ENCODE measurements around the gene ADAMTS18.

The ADAMTS18 gene

DNA sequence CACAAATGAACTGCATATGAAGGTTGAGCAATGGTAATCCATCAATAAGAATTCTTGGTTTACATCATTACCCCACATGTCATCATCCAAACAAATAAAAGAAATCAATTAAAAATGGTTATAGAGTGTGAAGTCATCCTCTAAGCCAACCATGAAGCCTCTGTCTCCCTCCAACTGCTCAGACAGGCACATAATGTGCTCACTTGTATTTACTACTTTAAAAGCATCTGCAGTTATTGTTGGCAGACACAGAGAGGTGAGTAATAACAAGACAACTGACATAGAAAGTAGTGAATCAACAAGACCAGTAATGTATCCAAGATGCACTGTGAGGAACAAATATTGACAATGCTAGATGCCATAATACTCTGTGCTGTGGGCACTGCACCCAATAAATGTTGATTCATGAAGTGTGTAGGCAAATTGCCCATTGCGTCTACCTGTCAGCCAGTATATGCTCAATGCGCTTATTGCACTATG is 20.0 kb downstream of the ADAMTS18 start:
- H2AFZ ChIP-seq (ENCODE audit: low read depth, low read length), result no peak overlapping the region
- H3K9ac ChIP-seq (ENCODE audit: low read length), result no peak overlapping the region
- no peaks in the 10 kb centered on the region for H3K9me3 ChIP-seq (ENCODE audit: insufficient read depth, low read length)
- no peaks in the 10 kb centered on the region for H3K4me1 ChIP-seq (ENCODE audit: low read length)
- no peaks in the 10 kb centered on the region for H3K36me3 ChIP-seq (replicated peaks; ENCODE audit: low read depth, low read length)
- no peak for TF ChIP-seq EZH2phosphoT487 (IDR thresholded peaks at IDR 0.05; ENCODE audit: low read depth)
- TF ChIP-seq, protein P1, sequence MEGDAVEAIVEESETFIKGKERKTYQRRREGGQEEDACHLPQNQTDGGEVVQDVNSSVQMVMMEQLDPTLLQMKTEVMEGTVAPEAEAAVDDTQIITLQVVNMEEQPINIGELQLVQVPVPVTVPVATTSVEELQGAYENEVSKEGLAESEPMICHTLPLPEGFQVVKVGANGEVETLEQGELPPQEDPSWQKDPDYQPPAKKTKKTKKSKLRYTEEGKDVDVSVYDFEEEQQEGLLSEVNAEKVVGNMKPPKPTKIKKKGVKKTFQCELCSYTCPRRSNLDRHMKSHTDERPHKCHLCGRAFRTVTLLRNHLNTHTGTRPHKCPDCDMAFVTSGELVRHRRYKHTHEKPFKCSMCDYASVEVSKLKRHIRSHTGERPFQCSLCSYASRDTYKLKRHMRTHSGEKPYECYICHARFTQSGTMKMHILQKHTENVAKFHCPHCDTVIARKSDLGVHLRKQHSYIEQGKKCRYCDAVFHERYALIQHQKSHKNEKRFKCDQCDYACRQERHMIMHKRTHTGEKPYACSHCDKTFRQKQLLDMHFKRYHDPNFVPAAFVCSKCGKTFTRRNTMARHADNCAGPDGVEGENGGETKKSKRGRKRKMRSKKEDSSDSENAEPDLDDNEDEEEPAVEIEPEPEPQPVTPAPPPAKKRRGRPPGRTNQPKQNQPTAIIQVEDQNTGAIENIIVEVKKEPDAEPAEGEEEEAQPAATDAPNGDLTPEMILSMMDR (IDR thresholded peaks at IDR 0.05; ENCODE audit: low read depth, low read length), result no peak
- H3K4me3 ChIP-seq (ENCODE audit: low read length), result no peak overlapping the region
- H3K27ac ChIP-seq (ENCODE audit: low read length), result no peak overlapping the region
- H4K20me1 ChIP-seq (ENCODE audit: insufficient read depth, low read length), result no peaks in the 10 kb centered on the region
- no peaks in the 10 kb centered on the region for H3K79me2 ChIP-seq (ENCODE audit: low read length)
- H3K27me3 ChIP-seq (ENCODE audit: low read depth, low read length), result no peaks in the 10 kb centered on the region
- H3K4me2 ChIP-seq (ENCODE audit: low read length), result no peak overlapping the region

DNA sequence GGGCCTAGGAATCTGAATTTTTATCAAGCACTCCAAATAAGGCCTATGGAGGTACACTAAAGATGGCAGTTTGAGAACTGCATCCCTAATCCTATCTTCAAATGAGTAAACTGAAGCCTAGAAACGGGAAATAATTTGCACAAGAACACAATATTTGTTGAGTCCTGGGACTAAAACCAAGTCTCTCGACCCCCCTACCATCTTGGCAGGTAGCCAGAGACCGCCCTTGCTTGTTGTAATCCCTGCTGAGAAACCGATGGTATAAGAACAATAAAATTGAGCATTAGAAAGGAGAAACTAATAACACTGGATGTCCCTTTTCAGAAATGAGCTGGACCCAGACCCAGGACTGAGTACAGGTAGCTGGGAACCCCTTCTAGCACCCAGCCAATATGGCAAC is 24.4 kb downstream of the ADAMTS18 start:
- TF ChIP-seq EZH2phosphoT487 (IDR thresholded peaks at IDR 0.05; ENCODE audit: low read depth), result no peak
- TF ChIP-seq, protein P1 (IDR thresholded peaks at IDR 0.05; ENCODE audit: low read depth, low read length), result no peak
- H3K9me3 ChIP-seq (ENCODE audit: insufficient read depth, low read length), result no peaks in the 10 kb centered on the region

DNA sequence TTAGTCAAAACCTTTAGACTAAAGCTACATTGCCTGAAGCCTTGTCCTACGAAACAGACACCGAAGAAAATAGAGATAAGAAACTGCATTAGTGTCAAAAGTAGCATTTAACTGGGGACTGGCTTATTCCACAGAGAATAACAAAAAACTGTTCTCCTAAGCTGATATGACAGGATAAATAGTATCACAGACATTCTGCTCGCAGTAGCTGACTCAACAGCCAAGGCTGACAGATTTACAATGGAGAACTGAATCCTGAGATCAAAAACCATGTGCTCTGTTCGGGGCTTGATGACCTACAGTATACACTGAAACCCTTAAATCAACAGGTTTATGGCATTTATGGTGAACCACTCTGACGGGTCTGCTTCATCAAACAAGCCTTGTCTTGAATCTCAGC is 25.5 kb downstream of the ADAMTS18 start:
- Histone ChIP-seq H3K4me3 (ENCODE audit: low read length) (no peak overlapping the region), H3K9me3 (ENCODE audit: insufficient read depth, low read length) (no peaks in the 10 kb centered on the region), H3K9ac (ENCODE audit: low read length) (no peak overlapping the region), H3K4me2 (ENCODE audit: low read length) (no peak overlapping the region), H3K27me3 (ENCODE audit: low read depth, low read length) (peaks cover 20% of the 10 kb centered on the region), H3K79me2 (ENCODE audit: low read length) (no peaks in the 10 kb centered on the region), H4K20me1 (ENCODE audit: insufficient read depth, low read length) (no peaks in the 10 kb centered on the region), H3K4me1 (ENCODE audit: low read length) (no peaks in the 10 kb centered on the region), H3K27ac (ENCODE audit: low read length) (no peak overlapping the region), H2AFZ (ENCODE audit: low read depth, low read length) (no peak overlapping the region), H3K36me3 (replicated peaks; ENCODE audit: low read depth, low read length) (no peaks in the 10 kb centered on the region)
- TF ChIP-seq, protein P1 (IDR thresholded peaks at IDR 0.05; ENCODE audit: low read depth, low read length), result no peak
- TF ChIP-seq EZH2phosphoT487 (IDR thresholded peaks at IDR 0.05; ENCODE audit: low read depth), result no peak

More for the DNA sequence above, 24.4 kb downstream of the ADAMTS18 start:
- Histone ChIP-seq H3K9ac (ENCODE audit: low read length) (no peak overlapping the region), H3K36me3 (replicated peaks; ENCODE audit: low read depth, low read length) (no peaks in the 10 kb centered on the region), H3K4me2 (ENCODE audit: low read length) (no peak overlapping the region), H3K4me1 (ENCODE audit: low read length) (no peaks in the 10 kb centered on the region), H3K79me2 (ENCODE audit: low read length) (no peaks in the 10 kb centered on the region), H2AFZ (ENCODE audit: low read depth, low read length) (no peak overlapping the region), H3K27ac (ENCODE audit: low read length) (no peak overlapping the region), H4K20me1 (ENCODE audit: insufficient read depth, low read length) (no peaks in the 10 kb centered on the region), H3K27me3 (ENCODE audit: low read depth, low read length) (peaks cover 14% of the 10 kb centered on the region), H3K4me3 (ENCODE audit: low read length) (no peak overlapping the region)

DNA sequence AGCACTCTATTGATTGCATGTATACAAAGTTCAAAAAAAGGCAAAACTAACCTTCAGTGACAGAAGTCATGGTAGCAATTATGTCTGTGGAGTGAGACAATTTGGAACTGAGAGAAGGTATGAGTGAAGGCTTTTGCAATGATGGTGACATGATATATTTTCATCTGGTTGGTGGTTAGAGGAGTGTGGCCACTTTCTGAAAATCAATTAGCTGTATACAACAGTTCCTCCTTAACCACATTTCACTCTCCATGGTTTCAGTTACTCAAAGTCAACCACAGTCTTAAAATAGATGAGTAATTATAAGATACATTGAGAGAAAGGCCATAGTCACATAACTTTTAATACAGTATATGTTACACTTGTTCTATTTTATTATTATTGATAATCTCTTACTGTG is 26.2 kb downstream of the ADAMTS18 start:
- Histone ChIP-seq H3K27me3 (ENCODE audit: low read depth, low read length) (peaks cover 20% of the 10 kb centered on the region), H3K36me3 (replicated peaks; ENCODE audit: low read depth, low read length) (no peaks in the 10 kb centered on the region), H3K4me3 (ENCODE audit: low read length) (no peak overlapping the region), H3K4me1 (ENCODE audit: low read length) (no peaks in the 10 kb centered on the region), H2AFZ (ENCODE audit: low read depth, low read length) (no peak overlapping the region), H3K9ac (ENCODE audit: low read length) (no peak overlapping the region), H3K4me2 (ENCODE audit: low read length) (no peak overlapping the region), H4K20me1 (ENCODE audit: insufficient read depth, low read length) (no peaks in the 10 kb centered on the region), H3K79me2 (ENCODE audit: low read length) (no peaks in the 10 kb centered on the region), H3K9me3 (ENCODE audit: insufficient read depth, low read length) (no peaks in the 10 kb centered on the region), H3K27ac (ENCODE audit: low read length) (no peak overlapping the region)
- TF ChIP-seq, protein P1 (IDR thresholded peaks at IDR 0.05; ENCODE audit: low read depth, low read length), result no peak
